CD4-positive, alpha-beta T cell (primary cell): ENCODE measurements around the gene ANTXR1. TPM values are rescaled to one million over a fixed set of nuclear protein-coding genes. Genes with fewer than 3 reads are reported as not detected.

ENCODE experiments used
- ATAC-seq: fragments of 200-7000 bp; cut with Tn5 transposase; one replicate; pipeline ENCODE4 v1.10.0; 2022; ENCODE audit warnings: mild to moderate bottlenecking; ENCODE audit not compliant: poor library complexity
- CTCF ChIA-PET: fragments of 350-600 bp; sonication (Branson Sonifier 250); formaldehyde crosslinking; loops from one replicate; lab custom pipeline; 2021; ENCODE audit warnings: antibody characterized with exemption, inconsistent platforms; lab: Charles Lee
- POLR2A ChIA-PET: fragments of 350-600 bp; sonication (Branson Sonifier 250); formaldehyde crosslinking; loops from one replicate; lab custom pipeline; 2021; ENCODE audit warnings: antibody characterized with exemption, inconsistent platforms; lab: Charles Lee
- DNase-seq, 14 experiments: peaks; one replicate each; pipeline ENCODE4 v3.0.0-alpha.2; 2013 to 2020; ENCODE audit warnings: mixed read lengths in 2 of 14
- H3K27ac ChIP-seq, 2 donors: one replicate each; pipeline versions ENCODE4 v1.5.1 to v1.7.0; 2013; ENCODE audit warnings: low read length in 2 of 2, low read depth in 1 of 2, mild to moderate bottlenecking in 1 of 2
- H3K27me3 ChIP-seq, 2 experiments: 1 replicate in 1 of 2; 2 replicates in 1 of 2; pipeline versions ENCODE4 v1.6.1 to v1.7.0; 2013; ENCODE audit warnings: low read length in 2 of 2, control low read depth in 1 of 2, mild to moderate bottlenecking in 1 of 2, moderate library complexity in 1 of 2; ENCODE audit not compliant: insufficient read depth in 2 of 2, control insufficient read depth in 1 of 2
- H3K36me3 ChIP-seq: one replicate; pipeline ENCODE4 v1.6.1; 2013; ENCODE audit warnings: low read length, control low read depth; ENCODE audit not compliant: insufficient read depth
- H3K4me1 ChIP-seq: one replicate; pipeline ENCODE4 v1.6.1; 2013; ENCODE audit warnings: low read length, control low read depth; ENCODE audit not compliant: insufficient read depth
- H3K4me3 ChIP-seq: one replicate; pipeline ENCODE4 v1.5.1; 2013; ENCODE audit warnings: mild to moderate bottlenecking, low read length, moderate library complexity
- H3K9me3 ChIP-seq, 2 experiments: 1 replicate in 1 of 2; 2 replicates in 1 of 2; pipeline versions ENCODE4 v1.6.1 to v1.7.0; 2013; ENCODE audit warnings: low read length in 2 of 2, mild to moderate bottlenecking in 2 of 2, control low read depth in 1 of 2, moderate library complexity in 1 of 2; ENCODE audit not compliant: control insufficient read depth in 1 of 2, insufficient read depth in 1 of 2
- H3K27ac Mint-ChIP-seq: one replicate; pipeline ENCODE4 v1.8.0; 2020; ENCODE audit warnings: mixed read lengths
- H3K27me3 Mint-ChIP-seq: one replicate; pipeline ENCODE4 v1.8.0; 2021; ENCODE audit warnings: mixed read lengths
- H3K36me3 Mint-ChIP-seq: one replicate; pipeline ENCODE4 v1.8.0; 2021; ENCODE audit warnings: low read depth, mixed read lengths
- H3K4me1 Mint-ChIP-seq: one replicate; pipeline ENCODE4 v1.8.0; 2021; ENCODE audit warnings: low read depth, mixed read lengths
- H3K4me3 Mint-ChIP-seq: one replicate; pipeline ENCODE4 v1.8.0; 2020; ENCODE audit warnings: mild to moderate bottlenecking, mixed read lengths
- H3K9me3 Mint-ChIP-seq: one replicate; pipeline ENCODE4 v1.8.0; 2020; ENCODE audit warnings: mixed read lengths
- CTCF ChIP-seq: fragments of 200-600 bp; IDR thresholded peaks from one replicate; pipeline ENCODE4 v1.8.0; 2022; ENCODE audit warnings: antibody characterized with exemption, mild to moderate bottlenecking
- intact Hi-C, 2 experiments: fragments of 100-400 bp; cut with DNase I in 1 of 2; cut with micrococcal nuclease in 1 of 2; formaldehyde crosslinking; loops; one replicate each; pipeline versions ENCODE4 v1.15.1 to v1.9.0; 2023 to 2025; cut with DNase I, micrococcal nuclease
- total RNA-seq, 174 experiments: library from RNA in 2 of 174; stranded (reverse) in 2 of 174; gene quantifications; one replicate each; pipeline ENCODE4 v1.2.3 and lab custom pipeline; 2021 to 2026

ANTXR1 gene
- total RNA-seq, 2 experiments from 2014 or later = not detected

GRCh38 chr2:68992933-68993332 lies 20.0 kb upstream of the ANTXR1 start:
- no peak for DNase-seq
- no peaks in the 10 kb centered on the region for H3K36me3 Mint-ChIP-seq
- no peak overlapping the region for H3K27ac Mint-ChIP-seq
- ChIA-PET POLR2A (no interaction called here), CTCF (interaction anchor here (0.5 kb wide), 1 partner anchor 20 kb away, joined by 3 read pairs; the partner anchor contains the start of gene ANTXR1)
- no peak for TF ChIP-seq CTCF
- ATAC-seq = no peak
- Histone ChIP-seq H3K9me3 (no peaks in the 10 kb centered on the region), H3K27ac (no peak overlapping the region), H3K36me3 (no peaks in the 10 kb centered on the region), H3K27me3 (peaks cover 2 to 5% of the 10 kb centered on the region in 2 experiments), H3K4me3 (no peak overlapping the region), H3K4me1 (no peaks in the 10 kb centered on the region)
- H3K4me3 Mint-ChIP-seq = no peak overlapping the region
- no peaks in the 10 kb centered on the region for H3K4me1 Mint-ChIP-seq
- intact Hi-C loops = no loop called here
- H3K9me3 Mint-ChIP-seq = no peaks in the 10 kb centered on the region
- H3K27me3 Mint-ChIP-seq = peaks cover 9% of the 10 kb centered on the region

- Histone ChIP-seq H3K36me3 (no peaks in the 10 kb centered on the region), H3K4me1 (no peaks in the 10 kb centered on the region), H3K4me3 (no peak overlapping the region), H3K27me3 (peaks cover 2 to 5% of the 10 kb centered on the region in 2 experiments), H3K9me3 (no peaks in the 10 kb centered on the region), H3K27ac (no peak overlapping the region)
- ChIA-PET POLR2A (no interaction called here), CTCF (interaction anchor here (0.5 kb wide), 1 partner anchor 19 kb away, joined by 3 read pairs; the partner anchor contains the start of gene ANTXR1)
- no peak overlapping the region for H3K4me3 Mint-ChIP-seq
- DNase-seq (no peak), ATAC-seq (no peak)
- peaks cover 16% of the 10 kb centered on the region for H3K27me3 Mint-ChIP-seq
- no peak for TF ChIP-seq CTCF
- H3K4me1 Mint-ChIP-seq = no peaks in the 10 kb centered on the region
- intact Hi-C loops = no loop called here
- H3K36me3 Mint-ChIP-seq = no peaks in the 10 kb centered on the region
- no peak overlapping the region for H3K27ac Mint-ChIP-seq
- H3K9me3 Mint-ChIP-seq = no peaks in the 10 kb centered on the region
Observed at GRCh38 chr2:68993660-68994059, 19.3 kb upstream of the ANTXR1 start.

GRCh38 chr2:68994864-68995263 lies 18.1 kb upstream of the ANTXR1 start:
- POLR2A ChIA-PET = no interaction called here

More at GRCh38 chr2:68994864-68995263, 18.1 kb upstream of the ANTXR1 start:
- Mint-ChIP-seq H3K9me3 (peaks cover 2% of the 10 kb centered on the region), H3K4me3 (no peak overlapping the region), H3K27me3 (peaks cover 25% of the 10 kb centered on the region), H3K36me3 (no peaks in the 10 kb centered on the region), H3K4me1 (no peaks in the 10 kb centered on the region), H3K27ac (no peak overlapping the region)
- Histone ChIP-seq H3K4me1 (no peaks in the 10 kb centered on the region), H3K4me3 (no peak overlapping the region), H3K27ac (no peak overlapping the region), H3K9me3 (no peaks in the 10 kb centered on the region), H3K27me3 (peaks cover 2 to 5% of the 10 kb centered on the region in 2 experiments), H3K36me3 (no peaks in the 10 kb centered on the region)
- no peak for TF ChIP-seq CTCF
- ATAC-seq (no peak), DNase-seq (no peak)
- CTCF ChIA-PET = no interaction called here
- intact Hi-C loops = no loop called here
